Measurements from ENCODE around the gene NVL.
"Not testable (repeated sequence)": the region's sequence is repeated elsewhere in the genome, so short reads cannot be mapped to it uniquely, and the experiment has no call there.

NVL gene

GRCh38 chr1:224223819-224224714 is 105.9 kb downstream of the NVL start:
- no peak for DNase-seq

- no peak for DNase-seq
These were observed 110.3 kb downstream of the NVL start for GRCh38 chr1:224219612-224220059.

GRCh38 chr1:224219011-224219611 is 110.9 kb downstream of the NVL start:
- DNase-seq, result no peak

GRCh38 chr1:224217655-224218623 is 112.0 kb downstream of the NVL start:
- no peak for DNase-seq

- no peak for DNase-seq
These were observed 113.6 kb downstream of the NVL start for GRCh38 chr1:224216382-224216781.

GRCh38 chr1:224213438-224214119 is 116.4 kb downstream of the NVL start:
- DNase-seq, result no peak

GRCh38 chr1:224212618-224213061 is 117.3 kb downstream of the NVL start:
- no peak for DNase-seq

- DNase-seq, result no peak
These were observed 118.6 kb downstream of the NVL start for GRCh38 chr1:224211206-224211962.

- DNase-seq, result not testable (repeated sequence)
These were observed 123.9 kb downstream of the NVL start for GRCh38 chr1:224205931-224206538.

GRCh38 chr1:224205438-224205840 is 124.5 kb downstream of the NVL start:
- no peak for DNase-seq

GRCh38 chr1:224203243-224204016 is 126.5 kb downstream of the NVL start:
- DNase-seq, result no peak

GRCh38 chr1:224201853-224202252 is 128.1 kb downstream of the NVL start:
- no peak for DNase-seq

GRCh38 chr1:224201383-224201782 is 128.6 kb downstream of the NVL start:
- DNase-seq, result no peak

GRCh38 chr1:224199679-224200078 is 130.3 kb downstream of the NVL start:
- DNase-seq, result no peak

GRCh38 chr1:224198572-224198971 is 131.4 kb downstream of the NVL start:
- DNase-seq, result no peak

GRCh38 chr1:224196813-224197600 is 133.0 kb downstream of the NVL start:
- no peak for DNase-seq

GRCh38 chr1:224193319-224193966 is 136.5 kb downstream of the NVL start:
- no peak for DNase-seq

- DNase-seq, result no peak
These were observed 137.7 kb downstream of the NVL start for GRCh38 chr1:224192082-224192788.

Data from cortex of kidney (tissue), 1 donor.